ENCODE data around the gene TBC1D10A. TPM values are rescaled to one million over a fixed set of nuclear protein-coding genes. Genes with fewer than 3 reads are reported as not detected.

TBC1D10A gene
- total RNA-seq, 1 donor from 2014 or later = 32.7 TPM

GRCh38 chr22:30297991-30298701 is 28.6 kb downstream of the TBC1D10A start:
- H3K36me3 Mint-ChIP-seq (ENCODE audit: low read depth, unreplicated experiment) = peaks cover 45% of the 10 kb centered on the region
- H3K27ac Mint-ChIP-seq (ENCODE audit: unreplicated experiment) = no peak overlapping the region
- FAIRE-seq (no peak), DNase-seq (ENCODE audit: low read depth) (no peak)
- Histone ChIP-seq H3K9ac (ENCODE audit: low read length) (no peak overlapping the region), H3K4me3 (ENCODE audit: insufficient read depth, low read depth, low read length) (no peak overlapping the region), H2AFZ (ENCODE audit: low read depth, low read length) (no peak overlapping the region), H3K27ac (ENCODE audit: low read depth, low read length) (no peak overlapping the region), H4K20me1 (ENCODE audit: insufficient read depth, low read length) (peaks cover 78% of the 10 kb centered on the region), H3K9me3 (ENCODE audit: insufficient read depth, low read depth, low read length) (no peaks in the 10 kb centered on the region), H3K4me1 (ENCODE audit: insufficient read depth, low read length) (peaks cover 13% of the 10 kb centered on the region), H3K27me3 (ENCODE audit: insufficient read depth, low read length) (no peaks in the 10 kb centered on the region), H3K36me3 (ENCODE audit: insufficient read depth, low read length) (peaks cover 23% of the 10 kb centered on the region), H3K4me2 (ENCODE audit: low read length) (no peak overlapping the region), H3K79me2 (ENCODE audit: insufficient read depth, low read length) (peaks cover 10% of the 10 kb centered on the region)
- TF ChIP-seq, protein P1, sequence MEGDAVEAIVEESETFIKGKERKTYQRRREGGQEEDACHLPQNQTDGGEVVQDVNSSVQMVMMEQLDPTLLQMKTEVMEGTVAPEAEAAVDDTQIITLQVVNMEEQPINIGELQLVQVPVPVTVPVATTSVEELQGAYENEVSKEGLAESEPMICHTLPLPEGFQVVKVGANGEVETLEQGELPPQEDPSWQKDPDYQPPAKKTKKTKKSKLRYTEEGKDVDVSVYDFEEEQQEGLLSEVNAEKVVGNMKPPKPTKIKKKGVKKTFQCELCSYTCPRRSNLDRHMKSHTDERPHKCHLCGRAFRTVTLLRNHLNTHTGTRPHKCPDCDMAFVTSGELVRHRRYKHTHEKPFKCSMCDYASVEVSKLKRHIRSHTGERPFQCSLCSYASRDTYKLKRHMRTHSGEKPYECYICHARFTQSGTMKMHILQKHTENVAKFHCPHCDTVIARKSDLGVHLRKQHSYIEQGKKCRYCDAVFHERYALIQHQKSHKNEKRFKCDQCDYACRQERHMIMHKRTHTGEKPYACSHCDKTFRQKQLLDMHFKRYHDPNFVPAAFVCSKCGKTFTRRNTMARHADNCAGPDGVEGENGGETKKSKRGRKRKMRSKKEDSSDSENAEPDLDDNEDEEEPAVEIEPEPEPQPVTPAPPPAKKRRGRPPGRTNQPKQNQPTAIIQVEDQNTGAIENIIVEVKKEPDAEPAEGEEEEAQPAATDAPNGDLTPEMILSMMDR (IDR thresholded peaks at IDR 0.05; ENCODE audit: insufficient read depth, low read depth, low read length) = no peak
- no peak for TF ChIP-seq EZH2 (IDR thresholded peaks at IDR 0.05; ENCODE audit: insufficient read depth, low read length)
- no peak overlapping the region for H3K4me3 Mint-ChIP-seq (ENCODE audit: unreplicated experiment)
- H3K27me3 Mint-ChIP-seq (ENCODE audit: low read depth, unreplicated experiment) = no peaks in the 10 kb centered on the region
- H3K4me1 Mint-ChIP-seq (ENCODE audit: low read depth, unreplicated experiment) = peaks cover 21% of the 10 kb centered on the region
- no peaks in the 10 kb centered on the region for H3K9me3 Mint-ChIP-seq (ENCODE audit: unreplicated experiment)

DNA sequence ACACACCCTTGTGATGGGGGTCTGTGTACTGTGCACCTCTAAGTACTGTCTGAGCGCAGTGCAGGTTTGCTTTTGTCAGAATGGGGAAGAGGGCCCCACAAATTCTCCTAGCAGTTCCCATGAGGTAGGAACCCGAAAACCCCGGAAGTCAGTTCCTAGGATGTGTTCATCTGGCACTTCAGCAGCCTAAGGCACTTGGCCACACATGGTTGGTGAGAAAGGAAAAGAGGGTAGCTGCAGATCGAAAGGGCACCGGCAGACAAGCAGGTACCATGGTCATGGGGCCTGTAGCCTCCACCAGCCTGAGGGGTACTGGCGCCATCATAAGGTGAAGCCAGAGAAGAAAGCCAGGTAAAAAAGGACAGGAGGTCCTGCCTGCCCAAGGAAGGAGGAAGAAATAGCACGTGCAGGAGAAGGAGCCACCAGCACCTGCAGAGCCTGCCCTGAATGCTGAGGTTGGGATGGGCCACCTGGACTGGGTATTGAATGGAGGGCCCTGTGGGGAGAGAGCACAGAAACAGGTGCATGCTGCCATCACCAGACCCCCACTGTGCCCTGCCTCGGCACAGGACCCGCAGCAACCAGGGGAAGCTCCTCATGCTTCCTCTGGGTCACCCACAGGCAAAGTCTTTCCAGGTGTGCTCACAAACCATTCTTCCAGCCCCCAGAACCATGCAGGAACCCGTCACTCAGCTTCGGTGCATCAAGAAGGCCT is 29.3 kb downstream of the TBC1D10A start:
- DNase-seq (ENCODE audit: low read depth) (no peak), FAIRE-seq (no peak)

More for the DNA sequence above, 29.3 kb downstream of the TBC1D10A start:
- Histone ChIP-seq H4K20me1 (ENCODE audit: insufficient read depth, low read length) (peaks cover 72% of the 10 kb centered on the region), H2AFZ (ENCODE audit: low read depth, low read length) (no peak overlapping the region), H3K9me3 (ENCODE audit: insufficient read depth, low read depth, low read length) (no peaks in the 10 kb centered on the region), H3K36me3 (ENCODE audit: insufficient read depth, low read length) (peaks cover 23% of the 10 kb centered on the region), H3K27ac (ENCODE audit: low read depth, low read length) (no peak overlapping the region), H3K27me3 (ENCODE audit: insufficient read depth, low read length) (no peaks in the 10 kb centered on the region), H3K4me3 (ENCODE audit: insufficient read depth, low read depth, low read length) (no peak overlapping the region), H3K79me2 (ENCODE audit: insufficient read depth, low read length) (peaks cover 6% of the 10 kb centered on the region), H3K9ac (ENCODE audit: low read length) (no peak overlapping the region), H3K4me2 (ENCODE audit: low read length) (no peak overlapping the region), H3K4me1 (ENCODE audit: insufficient read depth, low read length) (peaks cover 9% of the 10 kb centered on the region)
- TF ChIP-seq, protein P1 (IDR thresholded peaks at IDR 0.05; ENCODE audit: insufficient read depth, low read depth, low read length) = no peak
- no peak for TF ChIP-seq EZH2 (IDR thresholded peaks at IDR 0.05; ENCODE audit: insufficient read depth, low read length)
- H3K36me3 Mint-ChIP-seq (ENCODE audit: low read depth, unreplicated experiment) = peaks cover 46% of the 10 kb centered on the region
- no peaks in the 10 kb centered on the region for H3K9me3 Mint-ChIP-seq (ENCODE audit: unreplicated experiment)
- no peak overlapping the region for H3K27ac Mint-ChIP-seq (ENCODE audit: unreplicated experiment)
- peaks cover 16% of the 10 kb centered on the region for H3K4me1 Mint-ChIP-seq (ENCODE audit: low read depth, unreplicated experiment)
- H3K27me3 Mint-ChIP-seq (ENCODE audit: low read depth, unreplicated experiment) = no peaks in the 10 kb centered on the region
- no peak overlapping the region for H3K4me3 Mint-ChIP-seq (ENCODE audit: unreplicated experiment)

All from astrocyte (in vitro differentiated cells and primary cell).